Activated effector memory CD4-positive, alpha-beta T cell treated with anti-CD3 and anti-CD28 coated beads, Interleukin-2, amount 50 U/mL, for 16 hours (primary cell): ENCODE measurements around the gene PRKG1.
"Not testable (repeated sequence)": the region's sequence is repeated elsewhere in the genome, so short reads cannot be mapped to it uniquely, and the experiment has no call there.

Experiments
- DNase-seq: peaks from one replicate; pipeline ENCODE4 v3.0.0-alpha.2; 2020

PRKG1 gene

GRCh38 chr10:51231754-51232153, 157.5 kb downstream of the PRKG1 start:
- no peak for DNase-seq

- no peak for DNase-seq
Measured at GRCh38 chr10:51233337-51234100, 159.2 kb downstream of the PRKG1 start.

GRCh38 chr10:51235865-51236264, 161.6 kb downstream of the PRKG1 start:
- DNase-seq, result no peak

GRCh38 chr10:51239006-51239405, 164.7 kb downstream of the PRKG1 start:
- DNase-seq, result no peak

GRCh38 chr10:51241461-51241860, 167.2 kb downstream of the PRKG1 start:
- no peak for DNase-seq

GRCh38 chr10:51242393-51242792, 168.1 kb downstream of the PRKG1 start:
- DNase-seq, result no peak

- DNase-seq, result no peak
Measured at GRCh38 chr10:51244309-51244708, 170.0 kb downstream of the PRKG1 start.

- DNase-seq, result no peak
Measured at GRCh38 chr10:51244748-51245490, 170.6 kb downstream of the PRKG1 start.

- DNase-seq, result no peak
Measured at GRCh38 chr10:51246156-51246555, 171.9 kb downstream of the PRKG1 start.

GRCh38 chr10:51250278-51250920, 176.1 kb downstream of the PRKG1 start:
- no peak for DNase-seq

- no peak for DNase-seq
Measured at GRCh38 chr10:51251110-51251509, 176.8 kb downstream of the PRKG1 start.

- DNase-seq, result no peak
Measured at GRCh38 chr10:51255381-51255780, 181.1 kb downstream of the PRKG1 start.

GRCh38 chr10:51257511-51258248, 183.4 kb downstream of the PRKG1 start:
- no peak for DNase-seq

GRCh38 chr10:51260376-51260775, 186.1 kb downstream of the PRKG1 start:
- no peak for DNase-seq

- DNase-seq, result no peak
Measured at GRCh38 chr10:51266496-51266895, 192.2 kb downstream of the PRKG1 start.

GRCh38 chr10:51267980-51268570, 193.8 kb downstream of the PRKG1 start:
- DNase-seq, result not testable (repeated sequence)

GRCh38 chr10:51269821-51270220, 195.5 kb downstream of the PRKG1 start:
- no peak for DNase-seq

- no peak for DNase-seq
Measured at GRCh38 chr10:51270936-51271530, 196.7 kb downstream of the PRKG1 start.

- not testable (repeated sequence) for DNase-seq
Measured at GRCh38 chr10:51272099-51272498, 197.8 kb downstream of the PRKG1 start.

GRCh38 chr10:51272555-51272954, 198.3 kb downstream of the PRKG1 start:
- no peak for DNase-seq

- no peak for DNase-seq
Measured at GRCh38 chr10:51273574-51273973, 199.3 kb downstream of the PRKG1 start.

GRCh38 chr10:51276097-51276496, 201.8 kb downstream of the PRKG1 start:
- DNase-seq, result not testable (repeated sequence)
